ENCODE results near the gene OR52K2. TPM values are rescaled to one million over a fixed set of nuclear protein-coding genes. Genes with fewer than 3 reads are reported as not detected.

Gene OR52K2
- polyA plus RNA-seq, 1 donor from 2014 or later, result not detected

DNA sequence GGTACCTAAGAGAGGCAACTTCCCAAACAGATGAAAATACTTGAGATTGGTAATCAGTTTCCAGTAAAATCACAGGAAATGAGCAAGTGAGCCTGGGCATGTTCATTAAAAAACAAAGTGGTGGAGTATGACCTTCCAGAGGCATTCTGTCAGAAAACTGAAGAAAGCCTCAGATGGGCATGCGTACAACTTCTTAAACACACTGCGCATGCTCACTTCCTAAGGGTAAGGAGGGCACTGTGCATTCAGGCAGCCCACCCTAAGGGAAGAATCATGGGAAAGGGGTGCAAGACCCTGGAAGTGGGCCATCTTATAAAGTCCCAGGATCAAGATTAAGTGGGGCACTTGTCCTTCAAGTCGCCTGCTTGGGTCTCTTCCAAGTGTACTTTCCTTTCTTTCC is 4.0 kb downstream of the OR52K2 start:
- H3K27ac ChIP-seq (ENCODE audit: low read length), result no peak overlapping the region

DNA sequence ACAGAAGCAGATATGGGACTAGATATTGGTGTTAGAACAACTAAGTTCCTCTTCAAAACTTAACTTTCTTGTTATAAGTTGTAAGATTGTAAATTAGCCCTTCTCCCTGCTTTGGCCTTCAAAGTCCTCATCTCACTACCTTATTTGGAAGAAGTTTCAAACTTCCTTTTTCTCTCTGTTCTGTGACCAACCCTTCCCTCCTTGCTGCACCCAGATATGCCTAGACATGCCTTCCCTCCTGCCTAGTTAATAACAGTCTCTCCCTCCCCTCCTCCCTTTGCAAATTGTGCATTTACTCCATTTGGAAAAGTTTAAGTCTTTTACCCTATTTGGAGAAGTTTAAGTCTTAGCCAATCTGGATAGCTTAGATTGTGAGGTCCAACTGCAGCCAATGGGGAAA is 4.9 kb downstream of the OR52K2 start:
- no peak overlapping the region for H3K4me2 ChIP-seq (ENCODE audit: low read length)
- no peaks in the 10 kb centered on the region for H3K9me3 ChIP-seq (ENCODE audit: low read length)
- H3K36me3 ChIP-seq (ENCODE audit: insufficient read depth, low read length), result no peaks in the 10 kb centered on the region
- no peak overlapping the region for H3K9ac ChIP-seq (ENCODE audit: low read length)
- H4K20me1 ChIP-seq (ENCODE audit: insufficient read depth), result no peaks in the 10 kb centered on the region
- no peak for TF ChIP-seq EP300 (conservative IDR thresholded peaks at IDR 0.05; ENCODE audit: poor library complexity, severe bottlenecking)
- TF ChIP-seq, protein P1, sequence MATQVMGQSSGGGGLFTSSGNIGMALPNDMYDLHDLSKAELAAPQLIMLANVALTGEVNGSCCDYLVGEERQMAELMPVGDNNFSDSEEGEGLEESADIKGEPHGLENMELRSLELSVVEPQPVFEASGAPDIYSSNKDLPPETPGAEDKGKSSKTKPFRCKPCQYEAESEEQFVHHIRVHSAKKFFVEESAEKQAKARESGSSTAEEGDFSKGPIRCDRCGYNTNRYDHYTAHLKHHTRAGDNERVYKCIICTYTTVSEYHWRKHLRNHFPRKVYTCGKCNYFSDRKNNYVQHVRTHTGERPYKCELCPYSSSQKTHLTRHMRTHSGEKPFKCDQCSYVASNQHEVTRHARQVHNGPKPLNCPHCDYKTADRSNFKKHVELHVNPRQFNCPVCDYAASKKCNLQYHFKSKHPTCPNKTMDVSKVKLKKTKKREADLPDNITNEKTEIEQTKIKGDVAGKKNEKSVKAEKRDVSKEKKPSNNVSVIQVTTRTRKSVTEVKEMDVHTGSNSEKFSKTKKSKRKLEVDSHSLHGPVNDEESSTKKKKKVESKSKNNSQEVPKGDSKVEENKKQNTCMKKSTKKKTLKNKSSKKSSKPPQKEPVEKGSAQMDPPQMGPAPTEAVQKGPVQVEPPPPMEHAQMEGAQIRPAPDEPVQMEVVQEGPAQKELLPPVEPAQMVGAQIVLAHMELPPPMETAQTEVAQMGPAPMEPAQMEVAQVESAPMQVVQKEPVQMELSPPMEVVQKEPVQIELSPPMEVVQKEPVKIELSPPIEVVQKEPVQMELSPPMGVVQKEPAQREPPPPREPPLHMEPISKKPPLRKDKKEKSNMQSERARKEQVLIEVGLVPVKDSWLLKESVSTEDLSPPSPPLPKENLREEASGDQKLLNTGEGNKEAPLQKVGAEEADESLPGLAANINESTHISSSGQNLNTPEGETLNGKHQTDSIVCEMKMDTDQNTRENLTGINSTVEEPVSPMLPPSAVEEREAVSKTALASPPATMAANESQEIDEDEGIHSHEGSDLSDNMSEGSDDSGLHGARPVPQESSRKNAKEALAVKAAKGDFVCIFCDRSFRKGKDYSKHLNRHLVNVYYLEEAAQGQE (IDR thresholded peaks at IDR 0.05; ENCODE audit: borderline replicate concordance), result no peak
- no peak for TF ChIP-seq POLR2AphosphoS5 (IDR thresholded peaks at IDR 0.05)
- TF ChIP-seq, protein P2, sequence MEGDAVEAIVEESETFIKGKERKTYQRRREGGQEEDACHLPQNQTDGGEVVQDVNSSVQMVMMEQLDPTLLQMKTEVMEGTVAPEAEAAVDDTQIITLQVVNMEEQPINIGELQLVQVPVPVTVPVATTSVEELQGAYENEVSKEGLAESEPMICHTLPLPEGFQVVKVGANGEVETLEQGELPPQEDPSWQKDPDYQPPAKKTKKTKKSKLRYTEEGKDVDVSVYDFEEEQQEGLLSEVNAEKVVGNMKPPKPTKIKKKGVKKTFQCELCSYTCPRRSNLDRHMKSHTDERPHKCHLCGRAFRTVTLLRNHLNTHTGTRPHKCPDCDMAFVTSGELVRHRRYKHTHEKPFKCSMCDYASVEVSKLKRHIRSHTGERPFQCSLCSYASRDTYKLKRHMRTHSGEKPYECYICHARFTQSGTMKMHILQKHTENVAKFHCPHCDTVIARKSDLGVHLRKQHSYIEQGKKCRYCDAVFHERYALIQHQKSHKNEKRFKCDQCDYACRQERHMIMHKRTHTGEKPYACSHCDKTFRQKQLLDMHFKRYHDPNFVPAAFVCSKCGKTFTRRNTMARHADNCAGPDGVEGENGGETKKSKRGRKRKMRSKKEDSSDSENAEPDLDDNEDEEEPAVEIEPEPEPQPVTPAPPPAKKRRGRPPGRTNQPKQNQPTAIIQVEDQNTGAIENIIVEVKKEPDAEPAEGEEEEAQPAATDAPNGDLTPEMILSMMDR (IDR thresholded peaks at IDR 0.05; ENCODE audit: poor library complexity, severe bottlenecking), result no peak
- no peak for TF ChIP-seq SMC3 (conservative IDR thresholded peaks at IDR 0.05; ENCODE audit: poor library complexity)
- no peak for TF ChIP-seq RAD21 (conservative IDR thresholded peaks at IDR 0.05)
- TF ChIP-seq EZH2 (IDR thresholded peaks at IDR 0.05; ENCODE audit: borderline replicate concordance, insufficient read depth, low read length, poor library complexity, severe bottlenecking), result no peak
- TF ChIP-seq TAF1 (IDR thresholded peaks at IDR 0.05; ENCODE audit: low read depth), result no peak
- no peak for TF ChIP-seq MXI1 (conservative IDR thresholded peaks at IDR 0.05; ENCODE audit: poor library complexity, severe bottlenecking)
- H3K9me2 ChIP-seq (ENCODE audit: insufficient read depth, low read length), result no peaks in the 10 kb centered on the region
- no peak overlapping the region for H3K4me3 ChIP-seq (ENCODE audit: low read length)
- H3K79me2 ChIP-seq (replicated peaks; ENCODE audit: insufficient read depth, low read length), result no peaks in the 10 kb centered on the region
- no peak overlapping the region for H3K27ac ChIP-seq (ENCODE audit: low read length)
- H3K27me3 ChIP-seq (ENCODE audit: insufficient read depth, low read depth, low read length), result no peaks in the 10 kb centered on the region
- no peak overlapping the region for H2AFZ ChIP-seq (ENCODE audit: low read depth, low read length)
- H3F3A ChIP-seq (ENCODE audit: insufficient read depth, low read length, poor library complexity, severe bottlenecking), result no peaks in the 10 kb centered on the region

More for the DNA sequence above, 4.0 kb downstream of the OR52K2 start:
- no peaks in the 10 kb centered on the region for H3K27me3 ChIP-seq (ENCODE audit: insufficient read depth, low read depth, low read length)
- no peak overlapping the region for H3K4me2 ChIP-seq (ENCODE audit: low read length)
- TF ChIP-seq EZH2 (IDR thresholded peaks at IDR 0.05; ENCODE audit: borderline replicate concordance, insufficient read depth, low read length, poor library complexity, severe bottlenecking), result no peak
- TF ChIP-seq RAD21 (conservative IDR thresholded peaks at IDR 0.05), result no peak
- no peak for TF ChIP-seq EP300 (conservative IDR thresholded peaks at IDR 0.05; ENCODE audit: poor library complexity, severe bottlenecking)
- TF ChIP-seq, protein P1 (IDR thresholded peaks at IDR 0.05; ENCODE audit: borderline replicate concordance), result no peak
- no peak for TF ChIP-seq TAF1 (IDR thresholded peaks at IDR 0.05; ENCODE audit: low read depth)
- H4K20me1 ChIP-seq (ENCODE audit: insufficient read depth), result no peaks in the 10 kb centered on the region
- no peaks in the 10 kb centered on the region for H3F3A ChIP-seq (ENCODE audit: insufficient read depth, low read length, poor library complexity, severe bottlenecking)
- H2AFZ ChIP-seq (ENCODE audit: low read depth, low read length), result no peak overlapping the region
- no peak overlapping the region for H3K9ac ChIP-seq (ENCODE audit: low read length)
- no peaks in the 10 kb centered on the region for H3K79me2 ChIP-seq (replicated peaks; ENCODE audit: insufficient read depth, low read length)
- H3K36me3 ChIP-seq (ENCODE audit: insufficient read depth, low read length), result no peaks in the 10 kb centered on the region
- no peaks in the 10 kb centered on the region for H3K9me3 ChIP-seq (ENCODE audit: low read length)
- H3K9me2 ChIP-seq (ENCODE audit: insufficient read depth, low read length), result no peaks in the 10 kb centered on the region
- H3K4me3 ChIP-seq (ENCODE audit: low read length), result no peak overlapping the region
